ENCODE results near the gene PYGB.
"Not testable (repeated sequence)": the region's sequence is repeated elsewhere in the genome, so short reads cannot be mapped to it uniquely, and the experiment has no call there.

PYGB gene

DNA sequence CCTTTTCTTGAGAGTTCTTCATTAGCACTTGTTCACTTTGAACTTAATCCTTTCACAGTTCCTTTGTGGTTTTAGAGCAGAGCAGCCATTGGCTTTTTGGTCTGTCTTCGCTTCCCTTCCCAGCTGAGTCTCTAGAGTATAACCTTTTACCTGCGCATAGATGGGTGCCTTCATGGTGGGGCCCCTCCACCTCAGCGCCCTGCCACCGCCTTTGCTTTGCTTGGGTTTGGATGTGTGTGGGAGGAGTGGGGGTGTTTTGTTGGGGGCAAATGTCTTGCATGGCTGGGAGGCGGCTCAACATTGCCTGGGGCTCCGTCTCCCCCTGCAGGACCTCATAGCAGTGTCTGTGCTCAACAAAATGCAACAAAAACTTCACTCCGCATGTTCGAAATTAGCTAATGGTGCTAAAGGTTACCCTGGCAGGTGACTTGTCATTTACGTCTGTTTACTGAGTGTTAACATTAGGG, 11.9 kb downstream of the PYGB start:
- Histone ChIP-seq H3K27ac (ENCODE audit: extremely low read depth, low read depth, low read length) (no peak overlapping the region), H3K4me1 (ENCODE audit: control insufficient read depth, insufficient read depth, low read length) (no peaks in the 10 kb centered on the region), H3K4me3 (ENCODE audit: low read depth, low read length) (no peak overlapping the region), H3K9me3 (ENCODE audit: control insufficient read depth, insufficient read depth, low read depth, low read length) (no peaks in the 10 kb centered on the region), H3K36me3 (ENCODE audit: control insufficient read depth in 2 of 2, insufficient read depth in 1 of 2, low read length in 2 of 2) (peaks cover 0 to 29% of the 10 kb centered on the region in 2 experiments; a peak in 1 of 3 replicates)
- TF ChIP-seq ZNF596 (tag by site-specific recombination; IDR thresholded peaks at IDR 0.05) (no peak), ZNF341 (tag by site-specific recombination; IDR thresholded peaks at IDR 0.05; ENCODE audit: low read depth) (no peak), ZNF610 (tag by site-specific recombination; IDR thresholded peaks at IDR 0.05; ENCODE audit: borderline replicate concordance) (no peak), ZNF354C (tag by site-specific recombination; IDR thresholded peaks at IDR 0.05; ENCODE audit: borderline replicate concordance, low read depth) (no peak), ZSCAN16 (tag by site-specific recombination; IDR thresholded peaks at IDR 0.05) (no peak), ZNF843 (tag by site-specific recombination; IDR thresholded peaks at IDR 0.05) (no peak), ZFP37 (tag by site-specific recombination; IDR thresholded peaks at IDR 0.05) (no peak), ZNF184 (tag by site-specific recombination; IDR thresholded peaks at IDR 0.05) (no peak), ZXDB (tag by site-specific recombination; IDR thresholded peaks at IDR 0.05) (no peak), ZNF404 (tag by site-specific recombination; IDR thresholded peaks at IDR 0.05) (no peak), ZBTB1 (tag by site-specific recombination; IDR thresholded peaks at IDR 0.05) (no peak), ZNF248 (tag by site-specific recombination; IDR thresholded peaks at IDR 0.05) (no peak), ZNF514 (tag by site-specific recombination; IDR thresholded peaks at IDR 0.05) (no peak), ZFP69B (tag by site-specific recombination; IDR thresholded peaks at IDR 0.05) (no peak), ZNF174 (tag by site-specific recombination; IDR thresholded peaks at IDR 0.05) (no peak), ZNF114 (tag by site-specific recombination; IDR thresholded peaks at IDR 0.05) (no peak), BCL11A (tag by site-specific recombination; IDR thresholded peaks at IDR 0.05; ENCODE audit: low read depth) (no peak)
- TF ChIP-seq, protein P1, sequence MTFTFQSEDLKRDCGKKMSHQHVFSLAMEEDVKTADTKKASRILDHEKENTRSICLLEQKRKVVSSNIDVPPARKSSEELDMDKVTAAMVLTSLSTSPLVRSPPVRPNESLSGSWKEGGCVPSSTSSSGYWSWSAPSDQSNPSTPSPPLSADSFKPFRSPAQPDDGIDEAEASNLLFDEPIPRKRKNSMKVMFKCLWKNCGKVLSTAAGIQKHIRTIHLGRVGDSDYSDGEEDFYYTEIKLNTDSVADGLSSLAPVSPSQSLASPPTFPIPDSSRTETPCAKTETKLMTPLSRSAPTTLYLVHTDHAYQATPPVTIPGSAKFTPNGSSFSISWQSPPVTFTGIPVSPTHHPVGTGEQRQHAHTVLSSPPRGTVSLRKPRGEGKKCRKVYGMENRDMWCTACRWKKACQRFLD (tag by site-specific recombination; IDR thresholded peaks at IDR 0.05) = no peak
- TF ChIP-seq, protein P2, sequence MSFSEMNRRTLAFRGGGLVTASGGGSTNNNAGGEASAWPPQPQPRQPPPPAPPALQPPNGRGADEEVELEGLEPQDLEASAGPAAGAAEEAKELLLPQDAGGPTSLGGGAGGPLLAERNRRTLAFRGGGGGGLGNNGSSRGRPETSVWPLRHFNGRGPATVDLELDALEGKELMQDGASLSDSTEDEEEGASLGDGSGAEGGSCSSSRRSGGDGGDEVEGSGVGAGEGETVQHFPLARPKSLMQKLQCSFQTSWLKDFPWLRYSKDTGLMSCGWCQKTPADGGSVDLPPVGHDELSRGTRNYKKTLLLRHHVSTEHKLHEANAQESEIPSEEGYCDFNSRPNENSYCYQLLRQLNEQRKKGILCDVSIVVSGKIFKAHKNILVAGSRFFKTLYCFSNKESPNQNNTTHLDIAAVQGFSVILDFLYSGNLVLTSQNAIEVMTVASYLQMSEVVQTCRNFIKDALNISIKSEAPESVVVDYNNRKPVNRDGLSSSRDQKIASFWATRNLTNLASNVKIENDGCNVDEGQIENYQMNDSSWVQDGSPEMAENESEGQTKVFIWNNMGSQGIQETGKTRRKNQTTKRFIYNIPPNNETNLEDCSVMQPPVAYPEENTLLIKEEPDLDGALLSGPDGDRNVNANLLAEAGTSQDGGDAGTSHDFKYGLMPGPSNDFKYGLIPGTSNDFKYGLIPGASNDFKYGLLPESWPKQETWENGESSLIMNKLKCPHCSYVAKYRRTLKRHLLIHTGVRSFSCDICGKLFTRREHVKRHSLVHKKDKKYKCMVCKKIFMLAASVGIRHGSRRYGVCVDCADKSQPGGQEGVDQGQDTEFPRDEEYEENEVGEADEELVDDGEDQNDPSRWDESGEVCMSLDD (tag by site-specific recombination; IDR thresholded peaks at IDR 0.05) = no peak
- ChIA-PET POLR2A (no interaction called here), CTCF (no interaction called here)

DNA sequence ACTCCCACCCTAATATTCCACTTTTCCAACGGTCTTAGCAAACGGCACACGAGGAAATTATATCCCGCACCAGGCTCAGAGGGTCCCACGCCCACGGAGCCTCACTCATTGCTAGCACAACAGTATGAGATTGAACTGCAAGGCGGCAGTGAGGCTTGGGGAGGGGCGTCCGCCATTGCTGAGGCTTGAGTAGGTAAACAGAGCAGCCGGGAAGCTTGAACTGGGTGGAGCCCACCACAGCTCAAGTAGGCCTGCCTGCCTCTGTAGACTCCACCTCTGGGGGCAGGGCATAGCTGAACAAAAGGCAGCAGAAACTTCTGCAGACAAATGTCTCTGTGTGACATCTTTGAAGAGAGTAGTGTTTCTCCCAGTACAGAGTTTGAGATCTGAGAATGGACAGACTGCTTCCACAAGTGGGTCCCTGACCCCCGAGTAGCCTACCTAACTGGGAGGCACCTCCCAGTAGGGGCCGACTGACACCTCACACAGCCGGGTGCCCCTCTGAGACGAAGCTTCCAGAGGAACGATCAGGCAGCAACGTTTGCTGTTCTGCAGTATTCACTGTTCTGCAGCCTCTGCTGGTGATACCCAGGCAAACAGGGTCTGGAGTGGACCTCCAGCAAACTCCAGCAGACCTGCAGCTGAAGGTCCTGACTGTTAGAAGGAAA, 13.0 kb downstream of the PYGB start:
- POLR2A ChIA-PET = interaction anchor here (0.6 to 1.2 kb wide), 2 partner anchors 13 to 130 kb away, joined by 4 to 9 read pairs; partner anchors contain the start of gene PYGB
- H3K4me1 ChIP-seq (ENCODE audit: control insufficient read depth, insufficient read depth, low read length); H3K4me3 ChIP-seq (ENCODE audit: low read depth, low read length); H3K27ac ChIP-seq (ENCODE audit: extremely low read depth, low read depth, low read length); CTCF ChIA-PET; H3K9me3 ChIP-seq (ENCODE audit: control insufficient read depth, insufficient read depth, low read depth, low read length): not testable (repeated sequence)
- H3K36me3 ChIP-seq (ENCODE audit: control insufficient read depth in 2 of 2, insufficient read depth in 1 of 2, low read length in 2 of 2) = peaks cover 0 to 26% of the 10 kb centered on the region in 2 experiments; a peak in 1 of 3 replicates
